HG03025 (cell line): ENCODE results near the gene GRB10.

ENCODE experiments used
- ATAC-seq: cut with Tn5 transposase; IDR thresholded peaks from one replicate; pipeline ENCODE4 v1.9.1; 2021; ENCODE audit warnings: mild to moderate bottlenecking, moderate library complexity; ENCODE audit not compliant: unreplicated experiment, low FRiP score

Gene GRB10

DNA sequence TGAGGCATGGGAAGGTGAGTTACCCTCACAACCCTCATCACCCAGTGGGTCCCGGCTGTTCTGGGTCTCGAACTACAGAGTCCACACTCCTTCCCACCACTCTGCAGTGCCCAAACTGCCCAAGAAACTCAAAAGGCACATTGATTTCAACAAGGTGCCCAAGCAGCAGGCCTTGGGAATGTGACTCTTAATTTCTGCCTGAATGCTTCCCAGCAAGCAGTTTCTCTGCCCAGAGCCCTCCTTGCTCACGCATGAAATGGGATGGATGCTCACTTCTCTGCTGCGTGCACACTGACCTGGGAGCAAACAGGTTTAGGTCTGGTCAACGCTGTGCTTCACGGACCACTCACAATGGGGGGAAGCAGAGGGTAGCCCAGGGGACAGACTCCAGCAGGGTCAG is 77.9 kb downstream of the GRB10 start:
- no peak for ATAC-seq

DNA sequence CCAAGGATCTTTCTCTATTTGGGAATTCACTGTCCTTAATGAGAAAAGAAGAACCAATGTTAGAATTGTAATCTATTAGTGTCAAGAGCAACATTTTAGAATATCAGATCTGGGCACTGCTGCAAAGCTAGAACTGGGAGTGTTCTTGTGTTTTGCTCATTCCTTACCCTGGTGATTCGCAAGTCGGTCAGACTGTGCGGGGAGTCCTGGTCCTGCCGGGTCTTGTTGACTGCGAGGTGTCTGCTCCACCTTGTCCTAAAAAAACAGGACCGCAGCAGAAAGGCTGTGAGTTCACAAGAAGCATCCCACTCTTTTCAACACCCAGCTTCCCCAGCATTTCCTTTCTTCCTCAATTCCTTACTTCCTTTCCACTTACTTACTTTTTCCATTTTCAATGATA is 79.0 kb downstream of the GRB10 start:
- no peak for ATAC-seq

DNA sequence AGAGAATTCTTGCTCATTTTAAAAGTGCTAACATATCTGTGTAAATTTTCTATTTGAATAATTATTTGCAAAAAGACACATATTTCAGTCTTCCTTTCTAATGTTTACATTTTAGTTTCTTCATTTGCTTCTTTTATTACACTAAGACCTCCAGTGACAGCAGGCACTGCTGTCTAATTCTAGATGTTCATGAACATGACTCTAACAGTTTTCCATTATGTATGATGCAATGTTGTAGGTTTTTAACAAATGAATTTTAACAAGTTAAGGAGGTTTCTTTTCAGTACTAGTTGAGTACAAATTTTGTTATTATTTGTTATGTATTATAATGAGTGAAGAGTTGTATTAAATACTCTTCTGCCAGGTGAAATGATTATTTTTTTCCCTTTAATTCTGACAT is 83.6 kb downstream of the GRB10 start:
- ATAC-seq, result no peak

DNA sequence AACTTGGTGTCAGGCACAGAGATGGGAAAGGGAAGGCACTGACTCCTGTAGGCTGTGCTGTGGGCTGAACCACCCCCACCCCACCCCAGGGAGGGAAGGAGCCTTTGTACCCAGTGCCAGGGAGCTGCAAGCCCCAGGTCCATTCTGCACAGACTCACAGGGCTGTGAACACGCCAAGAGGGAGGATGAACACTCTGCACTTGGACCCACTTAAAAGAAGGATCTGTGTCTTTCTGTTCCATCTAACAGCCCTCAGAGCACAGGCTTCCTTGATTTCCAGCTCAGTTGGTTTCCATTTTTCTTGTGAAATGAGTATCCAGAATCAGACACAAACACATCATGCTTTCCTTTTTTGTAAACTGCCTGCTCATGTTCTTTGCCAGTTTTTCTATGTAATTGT is 84.9 kb downstream of the GRB10 start:
- ATAC-seq, result no peak

DNA sequence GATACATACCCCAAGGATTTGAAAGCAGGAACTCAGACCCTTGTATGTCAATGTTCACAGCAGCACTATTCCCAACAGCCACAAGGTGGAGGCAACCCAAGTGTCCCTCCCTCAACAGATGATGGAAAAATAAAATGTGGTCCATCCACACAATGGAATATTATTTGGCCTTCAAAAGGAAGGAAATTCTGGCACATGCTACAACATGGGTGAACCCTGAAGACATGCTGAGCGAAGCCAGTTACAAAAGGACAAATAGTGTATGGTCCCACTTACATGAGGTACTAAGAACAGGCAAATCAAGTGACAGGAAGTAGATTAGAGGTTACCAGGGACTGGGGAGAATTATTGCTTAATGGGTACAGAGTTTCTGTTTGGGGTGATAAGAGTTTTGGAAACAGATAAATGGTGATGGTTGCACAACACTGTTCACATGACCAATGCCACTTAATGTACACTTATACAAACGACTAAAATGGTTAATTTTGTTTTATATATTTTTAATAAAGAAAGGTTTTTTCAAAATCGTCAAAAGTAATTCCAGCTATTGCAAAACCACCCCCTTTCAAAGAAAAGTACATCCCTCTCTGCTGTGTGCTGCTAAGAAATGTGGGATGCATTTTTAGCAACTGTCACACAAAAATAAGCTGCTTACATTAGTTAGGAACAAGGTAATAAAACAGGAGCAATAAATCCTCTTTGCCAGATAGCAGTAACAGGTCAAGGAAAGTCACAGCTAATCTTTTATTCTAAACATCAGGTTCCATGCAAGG is 85.7 kb downstream of the GRB10 start:
- ATAC-seq, result no peak

DNA sequence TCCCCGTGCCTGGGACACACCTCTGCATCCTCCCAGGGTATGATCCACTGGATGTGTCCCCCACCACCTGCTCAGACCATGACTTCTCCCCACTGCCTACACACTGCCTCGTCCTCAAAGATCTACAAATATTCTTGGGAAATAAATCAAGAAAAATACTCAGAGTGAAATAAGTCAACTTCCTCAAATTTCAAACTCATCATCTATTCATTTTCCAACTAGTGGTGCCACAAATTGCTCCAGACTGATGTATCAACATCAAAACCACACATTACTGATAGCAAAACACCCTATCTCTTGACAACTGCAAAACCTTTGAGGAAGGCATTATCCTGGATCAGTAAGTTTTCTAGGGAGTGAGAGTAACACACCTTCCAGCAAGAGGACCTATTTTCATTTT is 87.7 kb downstream of the GRB10 start:
- no peak for ATAC-seq

DNA sequence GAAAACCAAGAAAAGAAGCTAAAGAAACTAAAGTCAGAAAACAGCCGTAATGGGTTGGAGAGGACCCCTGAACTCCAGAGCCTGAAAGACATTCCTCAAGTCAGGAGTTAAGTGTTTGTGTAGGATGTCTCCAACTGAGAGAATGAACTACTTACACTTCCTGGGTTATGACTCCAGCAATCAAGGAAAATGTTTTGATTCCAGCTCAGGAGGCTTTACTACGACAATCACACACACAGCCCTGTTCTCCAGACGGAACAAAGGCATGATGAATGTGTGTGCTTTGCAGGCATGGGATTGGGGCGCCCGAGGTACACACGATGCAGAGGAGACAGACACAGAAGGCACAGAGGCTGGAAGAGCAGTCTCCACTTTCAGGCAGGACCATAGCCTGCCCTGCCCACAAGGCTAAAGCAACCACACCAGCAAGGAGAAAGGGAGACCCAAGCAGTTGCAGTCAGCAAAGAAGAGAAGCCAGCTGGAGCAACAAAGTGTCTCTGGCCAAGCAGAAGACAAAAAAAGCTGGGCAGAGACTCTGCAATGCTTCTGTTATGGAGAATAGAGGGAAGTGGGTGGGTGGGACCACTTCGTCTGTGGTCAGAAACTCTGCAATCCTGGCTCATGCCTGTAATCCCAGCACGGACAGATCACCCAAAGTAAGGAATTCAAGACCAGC is 89.1 kb downstream of the GRB10 start:
- no peak for ATAC-seq

DNA sequence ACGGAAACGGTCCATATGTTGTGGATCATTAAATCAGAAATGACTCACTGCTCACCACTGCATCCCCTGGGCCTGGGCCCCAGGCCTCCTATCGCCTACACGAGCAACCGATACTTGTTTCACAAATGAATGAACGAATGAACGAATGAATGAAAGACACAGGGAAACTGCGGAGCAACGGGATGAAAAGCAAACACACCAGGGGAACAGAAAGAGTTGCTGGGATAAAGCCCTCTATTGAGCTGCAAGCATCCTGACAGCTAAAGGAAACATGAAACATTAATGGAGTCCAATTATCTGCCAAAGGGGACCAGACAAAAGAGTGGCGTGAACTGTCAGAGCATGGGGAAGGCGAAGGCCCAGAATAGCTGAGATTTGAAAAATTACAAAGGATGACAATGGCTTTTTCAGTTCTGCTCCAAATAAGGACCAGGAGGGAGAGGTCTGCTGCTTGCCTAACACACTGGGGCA is 92.1 kb downstream of the GRB10 start:
- no peak for ATAC-seq

DNA sequence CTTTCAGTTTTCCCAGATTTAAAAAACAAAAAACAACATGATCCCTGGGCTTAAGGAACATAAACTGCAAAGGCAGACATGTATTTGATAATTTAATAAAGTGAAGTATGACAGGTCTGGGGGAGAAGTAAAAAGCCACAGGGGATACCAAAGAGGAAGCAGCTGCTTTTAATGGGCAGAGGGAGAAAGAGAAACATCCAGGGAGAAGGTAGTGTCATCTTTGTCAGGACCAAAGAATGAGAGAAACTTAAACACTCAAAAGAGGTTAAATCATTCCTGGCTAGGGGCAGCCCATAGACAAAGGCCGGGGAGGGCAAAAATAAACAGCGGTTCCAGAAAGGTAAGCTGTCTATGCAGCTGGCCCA is 94.5 kb downstream of the GRB10 start:
- no peak for ATAC-seq

DNA sequence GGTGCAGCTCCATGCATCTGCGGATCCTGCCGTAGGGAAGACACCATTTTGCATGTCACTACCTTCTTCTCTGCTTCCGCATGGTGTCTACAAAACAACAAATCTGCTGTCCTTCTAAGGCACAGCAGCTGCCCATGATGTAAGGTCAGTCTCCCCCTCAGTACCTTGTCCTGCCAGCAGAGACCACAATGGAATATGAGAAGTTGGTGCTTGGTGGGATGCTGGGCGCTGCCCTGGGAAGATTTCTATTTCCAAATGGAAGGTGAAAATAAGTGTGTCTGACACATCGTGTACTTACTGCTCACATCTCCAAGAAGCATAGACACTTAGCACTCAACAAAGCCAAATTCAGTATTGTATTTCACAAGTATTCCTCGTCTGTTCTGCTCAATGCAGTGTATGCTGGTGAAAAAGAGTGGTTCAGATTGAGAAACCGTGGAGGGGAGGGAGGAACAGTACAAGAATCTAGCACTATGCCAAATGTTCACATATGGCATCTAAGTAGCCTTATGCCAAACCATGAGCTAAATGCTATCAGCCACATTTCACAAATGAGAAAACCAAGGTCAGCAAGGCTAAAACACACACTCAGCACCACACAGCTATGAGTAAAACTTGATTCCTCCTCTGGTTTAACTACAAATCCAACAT is 95.0 kb downstream of the GRB10 start:
- no peak for ATAC-seq

DNA sequence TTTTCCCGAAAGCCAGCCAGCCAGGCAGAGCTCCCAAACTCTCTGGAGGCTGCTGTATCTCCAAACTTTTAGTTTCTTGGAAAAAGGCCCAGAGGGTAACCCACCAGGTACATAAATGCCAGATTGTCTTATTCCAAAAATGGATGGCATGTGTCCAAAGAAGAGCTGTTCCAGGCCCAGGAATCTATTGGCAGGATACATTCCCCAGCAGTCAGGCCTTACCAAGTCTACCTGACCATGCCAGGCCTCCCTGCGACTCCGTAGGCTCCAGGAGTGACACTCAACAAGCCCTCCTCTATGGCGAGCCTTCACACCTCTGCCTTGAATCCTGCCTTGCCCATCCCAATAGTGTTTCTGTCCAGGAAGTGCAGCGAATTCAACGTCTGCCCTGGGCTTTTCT is 95.6 kb downstream of the GRB10 start:
- no peak for ATAC-seq

DNA sequence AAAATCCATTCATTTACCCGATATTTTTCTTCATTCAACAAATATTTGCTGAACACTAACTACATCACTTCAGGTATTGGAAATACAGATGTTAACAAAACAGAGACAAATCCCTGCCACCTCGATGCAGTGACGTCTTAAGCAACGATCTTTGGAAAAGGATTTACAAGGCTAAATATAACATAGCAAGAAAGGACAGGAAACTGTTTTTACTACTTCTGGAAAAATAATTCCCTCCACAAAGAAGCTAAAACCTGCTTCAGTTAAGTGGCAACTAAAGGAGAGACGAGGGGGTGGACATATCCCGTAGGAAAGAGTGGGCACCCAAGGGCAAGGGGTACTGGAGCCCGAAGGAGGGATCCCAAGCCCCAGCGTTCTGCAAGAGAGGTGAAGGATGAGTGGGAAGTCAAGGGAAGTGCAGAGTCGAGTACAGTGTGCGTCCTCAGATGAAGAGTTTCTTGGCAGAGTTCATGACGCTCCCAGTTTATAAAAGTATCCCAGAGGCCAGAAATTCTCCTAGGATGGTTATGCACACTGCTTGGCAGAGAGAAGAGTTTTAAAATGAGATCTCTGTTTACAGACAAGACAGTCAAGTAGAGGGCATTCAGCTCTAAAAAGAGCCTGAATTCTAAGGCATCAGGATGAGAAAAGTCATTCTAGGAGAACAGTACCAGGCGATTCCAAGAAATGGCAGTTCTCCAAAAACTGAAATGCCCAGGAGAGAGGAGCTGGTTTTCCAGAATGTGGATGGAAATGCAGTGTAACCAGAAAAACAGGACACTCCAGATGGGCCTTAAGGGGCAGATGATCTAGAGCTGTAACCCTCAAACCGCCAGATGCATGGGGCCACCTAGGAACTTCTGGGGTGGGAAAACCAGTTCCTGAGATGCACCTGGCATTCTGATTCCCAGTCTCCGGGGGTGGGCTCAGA is 97.3 kb downstream of the GRB10 start:
- ATAC-seq, result no peak

DNA sequence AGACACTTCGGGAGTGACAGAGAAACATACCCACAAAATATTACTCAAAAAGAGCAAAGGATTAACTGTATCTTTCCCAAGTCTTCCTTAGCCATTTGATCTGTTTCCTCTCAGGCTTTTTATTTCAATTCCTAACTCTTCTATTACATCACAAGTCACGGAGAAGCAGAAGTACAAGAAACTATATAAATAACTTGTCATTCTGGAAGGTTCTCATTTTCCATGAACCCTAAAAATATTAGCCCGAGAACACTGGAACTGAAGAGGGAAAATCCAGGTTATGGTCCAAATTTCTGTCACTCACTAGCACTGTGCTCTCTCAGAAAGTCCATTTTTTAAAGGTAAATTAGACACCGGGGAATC is 98.0 kb downstream of the GRB10 start:
- no peak for ATAC-seq

DNA sequence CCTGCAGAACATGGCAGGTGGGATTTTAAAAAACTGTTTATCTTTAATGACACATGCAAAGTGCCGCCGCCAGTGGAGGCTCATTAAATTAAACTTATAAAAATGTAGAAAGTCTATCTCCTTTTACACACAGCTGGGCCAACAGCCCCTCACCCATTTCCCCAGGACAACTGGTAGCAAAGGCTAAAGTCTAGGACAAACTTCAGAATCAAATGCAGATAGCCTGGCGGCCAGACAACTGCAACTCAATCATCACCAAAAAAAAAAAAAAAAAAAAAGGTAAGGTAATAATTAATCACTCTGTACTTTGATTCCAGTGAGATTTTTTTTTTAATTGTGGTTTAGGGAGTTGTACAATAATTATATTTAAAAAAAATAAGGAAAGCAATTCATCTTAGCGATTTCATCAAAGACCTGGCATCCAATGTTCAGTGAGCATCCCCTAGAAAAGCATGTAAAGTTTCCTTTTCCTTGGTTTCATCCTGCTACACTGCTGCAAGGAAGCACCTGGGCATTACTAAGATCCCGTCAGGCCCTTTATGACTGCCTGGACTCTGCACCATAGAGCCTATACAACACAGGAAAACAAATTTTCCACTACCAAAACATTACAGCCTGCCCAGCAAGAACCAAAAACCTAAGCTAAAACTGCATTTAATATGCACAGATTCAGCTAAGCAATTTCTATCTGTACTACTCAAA is 98.5 kb downstream of the GRB10 start:
- ATAC-seq, result no peak

DNA sequence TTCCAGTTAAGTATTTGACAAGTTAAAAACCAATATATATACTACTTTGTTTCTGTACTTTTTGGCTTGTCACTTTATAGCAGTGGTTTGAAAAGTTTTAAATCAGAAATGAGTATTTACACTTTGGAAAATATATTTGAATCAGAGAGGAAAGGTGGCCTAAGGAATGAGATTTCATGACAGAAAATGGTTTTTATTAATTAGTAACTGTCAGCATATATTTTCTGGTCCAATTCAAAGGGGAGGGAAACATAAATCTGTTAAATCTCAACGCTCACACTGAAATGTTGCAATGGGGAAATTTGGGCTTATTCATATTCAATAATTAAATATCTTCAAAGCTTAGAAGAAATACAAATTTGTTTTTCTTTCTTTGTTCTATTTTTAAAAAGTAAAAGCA is 100.1 kb downstream of the GRB10 start:
- ATAC-seq, result no peak

DNA sequence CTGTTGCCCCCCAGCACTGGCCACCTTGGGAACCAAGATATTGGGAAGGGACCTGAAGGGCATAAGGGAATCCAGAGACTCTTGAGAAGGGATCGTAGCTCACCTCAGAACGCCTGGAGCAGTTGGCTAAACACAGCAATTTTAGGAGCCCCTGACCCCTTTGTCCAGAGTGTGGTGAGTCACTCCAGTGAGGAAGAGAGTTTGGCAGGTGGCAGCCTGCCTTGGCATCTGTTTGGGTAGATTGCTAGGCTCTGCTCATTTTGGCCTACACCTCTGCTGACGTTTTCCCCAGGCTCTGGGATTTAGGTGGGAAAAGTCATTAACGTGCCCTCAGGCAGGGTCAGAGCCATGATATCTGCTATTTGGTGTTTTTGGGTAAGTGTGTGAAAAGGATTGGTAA is 100.6 kb downstream of the GRB10 start:
- ATAC-seq, result no peak

DNA sequence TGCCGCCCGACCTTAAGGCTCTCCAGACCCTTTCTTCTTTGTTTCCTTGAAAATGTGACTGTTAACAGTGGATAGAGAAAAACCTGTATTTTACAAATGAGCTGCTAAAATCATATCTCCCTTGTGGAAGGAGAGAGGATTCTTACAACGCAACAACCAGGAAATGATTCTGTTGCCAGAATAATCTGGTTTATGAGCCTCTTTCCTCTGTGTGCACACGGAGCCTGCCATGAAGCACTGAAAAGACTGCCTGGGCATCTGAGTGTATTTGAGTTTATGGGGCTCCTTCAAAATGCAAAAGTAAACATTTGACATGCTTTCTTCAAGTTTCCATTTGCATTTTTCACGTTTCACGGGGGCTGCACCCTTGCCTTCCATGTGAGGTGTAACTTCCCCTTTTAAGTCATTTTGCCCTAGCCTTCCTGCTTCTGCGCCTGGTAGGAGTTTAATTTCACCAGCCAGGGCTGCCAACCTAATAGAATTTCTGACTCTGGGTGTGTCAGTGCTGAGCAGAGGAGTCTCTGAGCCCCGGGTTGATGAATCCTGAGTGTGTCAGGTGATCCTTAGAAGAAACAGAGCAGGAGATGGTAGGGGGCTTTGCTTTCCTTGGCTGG is 101.2 kb downstream of the GRB10 start:
- ATAC-seq, result no peak

DNA sequence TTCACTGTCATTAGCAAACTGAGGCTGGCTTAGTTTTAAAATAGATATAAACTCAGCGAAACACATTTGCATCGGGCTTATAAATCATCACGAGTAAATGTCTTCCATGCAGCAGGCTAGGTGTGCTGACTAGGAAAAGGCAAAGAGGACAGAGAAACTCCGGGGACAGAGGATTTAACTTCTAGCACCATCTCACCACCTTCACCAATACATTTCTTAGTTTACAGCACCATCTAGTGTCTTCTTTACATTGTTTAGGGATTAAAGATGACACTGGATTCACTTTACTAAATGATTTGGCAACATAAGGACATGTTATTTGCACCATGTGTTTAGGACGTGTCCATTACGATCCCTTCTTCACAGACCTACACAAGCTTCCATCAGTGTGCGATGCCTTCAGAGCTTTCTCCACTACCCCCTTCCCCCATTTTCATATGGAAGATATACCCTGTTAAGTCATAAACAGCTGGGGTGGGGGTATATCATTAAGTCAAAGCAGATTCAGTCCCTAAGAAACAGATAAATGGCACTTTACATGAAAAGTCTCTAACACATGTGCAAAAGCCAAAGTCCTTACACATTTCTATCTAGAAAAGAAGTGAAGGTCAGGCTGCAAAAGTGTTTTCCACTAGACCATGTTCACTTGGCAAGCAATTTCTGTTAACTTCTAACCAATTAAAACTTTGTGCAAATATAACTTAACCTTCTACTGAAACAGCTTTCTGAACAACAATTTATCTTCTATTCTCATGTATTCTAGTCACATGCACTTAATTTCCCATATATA is 103.3 kb downstream of the GRB10 start:
- ATAC-seq, result no peak

DNA sequence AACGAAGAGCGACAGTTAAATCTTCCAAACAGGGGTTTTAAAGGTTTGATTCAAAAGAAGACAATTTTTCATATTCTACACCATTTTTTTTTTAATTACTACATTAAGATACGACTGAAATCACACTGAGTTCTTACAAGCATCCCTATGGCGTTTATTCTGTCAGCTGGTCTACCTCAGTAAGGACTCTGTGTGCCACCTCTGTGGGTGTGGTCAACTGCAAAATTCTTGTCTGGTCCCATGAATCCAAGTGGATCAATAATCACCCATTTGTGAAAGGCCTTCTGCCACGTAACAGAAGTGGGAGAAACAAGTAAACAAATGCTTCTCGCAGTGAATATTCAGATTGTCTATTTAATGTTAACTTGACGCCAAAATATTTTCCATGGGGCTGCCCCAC is 104.1 kb downstream of the GRB10 start:
- ATAC-seq, result no peak
